HepG2 (cell line): ENCODE results near the gene RNU11. TPM values are rescaled to one million over a fixed set of nuclear protein-coding genes. Genes with fewer than 3 reads are reported as not detected.

Experiments
- HDAC6 ChIP-seq: fragments of 200-600 bp; sonication (generic); IDR thresholded peaks from 2 replicates; pipeline ENCODE4 v1.7.0; 2017; ENCODE audit warnings: mild to moderate bottlenecking, antibody characterized with exemption, low read length, low read depth
- HOXA9 ChIP-seq: sonication (generic); formaldehyde crosslinking; IDR thresholded peaks from 2 replicates; pipeline ENCODE4 v1.8.1; 2022; ENCODE audit warnings: missing genetic modification reagents, mild to moderate bottlenecking, moderate library complexity, borderline replicate concordance
- MAFF ChIP-seq: IDR thresholded peaks from 2 replicates; pipeline ENCODE4 v1.6.1; 2011; ENCODE audit warnings: low read depth, low read length, improper control_type of control experiment
- NCOR1 ChIP-seq: fragments of 200-600 bp; sonication (generic); IDR thresholded peaks from 2 replicates; pipeline ENCODE4 v1.7.0; 2017; ENCODE audit warnings: antibody characterized with exemption, low read length, borderline replicate concordance
- PCBP2 ChIP-seq: fragments of 200-400 bp; formaldehyde crosslinking; optimal IDR thresholded peaks from 2 replicates; pipeline ENCODE3; 2018; ENCODE audit warnings: low read length, low read depth; ENCODE audit not compliant: poor library complexity, severe bottlenecking
- PHF21A ChIP-seq: sonication (generic); formaldehyde crosslinking; IDR thresholded peaks from 2 replicates; pipeline ENCODE4 v1.5.0; 2020; ENCODE audit warnings: mild to moderate bottlenecking, missing genetic modification reagents
- RBM39 ChIP-seq: fragments of 200-400 bp; formaldehyde crosslinking; IDR thresholded peaks from one replicate; pipeline ENCODE4 v1.6.1; 2018; ENCODE audit warnings: antibody characterized with exemption, mild to moderate bottlenecking, low read depth, low read length; ENCODE audit not compliant: poor library complexity, severe bottlenecking
- REPIN1 ChIP-seq: sonication (generic); formaldehyde crosslinking; IDR thresholded peaks from 2 replicates; pipeline ENCODE4 v1.8.0; 2022; ENCODE audit warnings: missing genetic modification reagents, low read depth, mild to moderate bottlenecking, borderline replicate concordance
- SMAD3 ChIP-seq: sonication (generic); formaldehyde crosslinking; IDR thresholded peaks from 2 replicates; pipeline ENCODE4 v1.4.0; 2020; ENCODE audit warnings: missing genetic modification reagents
- ZBTB20 ChIP-seq: sonication (generic); formaldehyde crosslinking; IDR thresholded peaks from 2 replicates; pipeline ENCODE4 v1.8.1; 2023; ENCODE audit warnings: missing genetic modification reagents, low read depth, mild to moderate bottlenecking, borderline replicate concordance
- ZBTB7A ChIP-seq: sonication (generic); formaldehyde crosslinking; IDR thresholded peaks from 2 replicates; pipeline ENCODE4 v1.8.0; 2022; ENCODE audit warnings: mild to moderate bottlenecking, missing genetic modification reagents
- ZBTB8A ChIP-seq: sonication (generic); formaldehyde crosslinking; IDR thresholded peaks from 2 replicates; pipeline ENCODE4 v1.4.0; 2020; ENCODE audit warnings: mild to moderate bottlenecking, low read depth, missing genetic modification reagents, borderline replicate concordance
- ZC3H13 ChIP-seq: sonication (generic); formaldehyde crosslinking; IDR thresholded peaks from 2 replicates; pipeline ENCODE4 v1.8.1; 2023; ENCODE audit warnings: mild to moderate bottlenecking, missing genetic modification reagents, moderate library complexity
- ZEB1 ChIP-seq: IDR thresholded peaks from 2 replicates; pipeline ENCODE4 v1.6.1; 2012; ENCODE audit warnings: mild to moderate bottlenecking, low read depth, inconsistent platforms; ENCODE audit not compliant: insufficient replicate concordance
- ZFP36L1 ChIP-seq: sonication (generic); formaldehyde crosslinking; IDR thresholded peaks from 2 replicates; pipeline ENCODE4 v1.8.0; 2022; ENCODE audit warnings: mild to moderate bottlenecking, missing genetic modification reagents, moderate library complexity
- ZNF101 ChIP-seq: sonication (generic); formaldehyde crosslinking; IDR thresholded peaks from 2 replicates; pipeline ENCODE4 v1.4.0; 2020; ENCODE audit warnings: mild to moderate bottlenecking, low read depth, missing genetic modification reagents, borderline replicate concordance
- ZNF598 ChIP-seq: sonication (generic); formaldehyde crosslinking; IDR thresholded peaks from 2 replicates; pipeline ENCODE4 v1.5.1; 2020; ENCODE audit warnings: mild to moderate bottlenecking, missing genetic modification reagents, borderline replicate concordance
- polyA plus RNA-seq, 8 experiments: library from polyadenylated mRNA; depleted of rRNA in 3 of 8; stranded (reverse) in 7 of 8; unstranded in 1 of 8; fragments of >200 nt; fragmentation: Illumina TruSeq in 4 of 8; extraction: Trizol in 4 of 8; gene quantifications; 2 replicates each; pipeline versions ENCODE4 v1.2.1 to v1.2.3, GENCODE V29; 2011 to 2016; ENCODE audit warnings: low read depth in 4 of 8, missing spikeins in 1 of 8, mixed read lengths in 1 of 8; ENCODE audit not compliant: insufficient read depth in 1 of 8
- total RNA-seq, 5 experiments: library from RNA; depleted of rRNA; stranded (reverse); fragments of >200 nt; fragmentation: Illumina TruSeq; extraction: Trizol; gene quantifications; 2 replicates each; pipeline ENCODE4 v1.2.3, GENCODE V29; 2016; ENCODE audit warnings: low read depth in 1 of 5
- TF ChIP-seq, protein P1 (sequence below): sonication (generic); formaldehyde crosslinking; IDR thresholded peaks from 2 replicates; pipeline ENCODE4 v1.5.0; 2020; ENCODE audit warnings: missing genetic modification reagents
- TF ChIP-seq, protein P2 (sequence below): sonication (generic); formaldehyde crosslinking; IDR thresholded peaks from 2 replicates; pipeline ENCODE4 v1.4.0; 2020; ENCODE audit warnings: missing genetic modification reagents, borderline replicate concordance
- TF ChIP-seq, protein P3 (sequence below): IDR thresholded peaks from 2 replicates; pipeline ENCODE4 v1.6.1; 2016; ENCODE audit warnings: mild to moderate bottlenecking, missing biosample characterization, missing genetic modification reagents
- TF ChIP-seq, protein P4 (sequence below): sonication (generic); formaldehyde crosslinking; IDR thresholded peaks from 2 replicates; pipeline ENCODE4 v1.4.0; 2020; ENCODE audit warnings: missing genetic modification reagents
- TF ChIP-seq, protein P5 (sequence below): sonication (generic); formaldehyde crosslinking; IDR thresholded peaks from 2 replicates; pipeline ENCODE4 v1.4.0; 2020; ENCODE audit warnings: missing genetic modification reagents

Gene RNU11
- total and polyA plus RNA-seq, 2 of the 13 experiments (the other 11 are each of a cell fraction or from before 2014, with no cell fraction given) = not detected

DNA sequence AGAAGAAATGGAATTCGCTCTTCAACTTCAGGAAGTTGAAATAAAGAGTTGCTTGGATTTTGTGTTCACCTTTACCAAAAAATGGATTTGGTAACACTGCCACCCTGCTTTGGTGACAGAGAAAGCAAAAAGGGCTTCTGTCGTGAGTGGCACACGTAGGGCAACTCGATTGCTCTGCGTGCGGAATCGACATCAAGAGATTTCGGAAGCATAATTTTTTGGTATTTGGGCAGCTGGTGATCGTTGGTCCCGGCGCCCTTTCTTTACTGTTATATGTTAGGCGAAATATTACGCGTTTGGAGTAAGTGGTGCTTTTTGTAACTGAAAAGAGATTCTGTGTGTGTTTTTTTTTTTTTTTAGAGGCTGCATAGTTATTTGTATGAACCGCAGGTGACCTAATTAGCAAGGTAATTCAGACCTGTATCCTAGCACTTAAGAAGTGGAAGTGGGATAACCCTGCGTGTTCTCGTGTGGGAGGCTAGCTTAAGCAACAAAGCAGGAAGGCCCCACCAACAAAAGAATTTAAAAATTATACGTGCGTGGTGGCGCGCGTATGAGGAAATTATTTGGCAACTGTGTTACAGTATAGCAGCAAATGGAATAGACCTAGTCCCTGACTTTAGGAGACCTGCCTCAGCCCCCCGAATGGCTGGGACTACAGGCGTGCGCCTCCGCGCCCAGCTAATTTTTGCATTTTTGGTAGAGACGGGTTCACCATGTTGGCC is at the start of gene RNU11 (continued):
- TF ChIP-seq, protein P1, sequence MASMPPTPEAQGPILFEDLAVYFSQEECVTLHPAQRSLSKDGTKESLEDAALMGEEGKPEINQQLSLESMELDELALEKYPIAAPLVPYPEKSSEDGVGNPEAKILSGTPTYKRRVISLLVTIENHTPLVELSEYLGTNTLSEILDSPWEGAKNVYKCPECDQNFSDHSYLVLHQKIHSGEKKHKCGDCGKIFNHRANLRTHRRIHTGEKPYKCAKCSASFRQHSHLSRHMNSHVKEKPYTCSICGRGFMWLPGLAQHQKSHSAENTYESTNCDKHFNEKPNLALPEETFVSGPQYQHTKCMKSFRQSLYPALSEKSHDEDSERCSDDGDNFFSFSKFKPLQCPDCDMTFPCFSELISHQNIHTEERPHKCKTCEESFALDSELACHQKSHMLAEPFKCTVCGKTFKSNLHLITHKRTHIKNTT (CRISPR knock-in tag) = no peak
- TF ChIP-seq, protein P2, sequence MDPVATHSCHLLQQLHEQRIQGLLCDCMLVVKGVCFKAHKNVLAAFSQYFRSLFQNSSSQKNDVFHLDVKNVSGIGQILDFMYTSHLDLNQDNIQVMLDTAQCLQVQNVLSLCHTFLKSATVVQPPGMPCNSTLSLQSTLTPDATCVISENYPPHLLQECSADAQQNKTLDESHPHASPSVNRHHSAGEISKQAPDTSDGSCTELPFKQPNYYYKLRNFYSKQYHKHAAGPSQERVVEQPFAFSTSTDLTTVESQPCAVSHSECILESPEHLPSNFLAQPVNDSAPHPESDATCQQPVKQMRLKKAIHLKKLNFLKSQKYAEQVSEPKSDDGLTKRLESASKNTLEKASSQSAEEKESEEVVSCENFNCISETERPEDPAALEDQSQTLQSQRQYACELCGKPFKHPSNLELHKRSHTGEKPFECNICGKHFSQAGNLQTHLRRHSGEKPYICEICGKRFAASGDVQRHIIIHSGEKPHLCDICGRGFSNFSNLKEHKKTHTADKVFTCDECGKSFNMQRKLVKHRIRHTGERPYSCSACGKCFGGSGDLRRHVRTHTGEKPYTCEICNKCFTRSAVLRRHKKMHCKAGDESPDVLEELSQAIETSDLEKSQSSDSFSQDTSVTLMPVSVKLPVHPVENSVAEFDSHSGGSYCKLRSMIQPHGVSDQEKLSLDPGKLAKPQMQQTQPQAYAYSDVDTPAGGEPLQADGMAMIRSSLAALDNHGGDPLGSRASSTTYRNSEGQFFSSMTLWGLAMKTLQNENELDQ (CRISPR knock-in tag) = peak; percentile 94
- 0 out of 2 replicates have a peak, but pooled peaks have one; percentile 41 for TF ChIP-seq ZNF101 (CRISPR knock-in tag)
- peak; percentile 46; the same call in 1 of the 2 replicates for TF ChIP-seq ZFP36L1 (CRISPR knock-in tag)
- 0 out of 2 replicates have a peak, but pooled peaks have one; percentile 53 for TF ChIP-seq ZC3H13
- TF ChIP-seq, protein P3, sequence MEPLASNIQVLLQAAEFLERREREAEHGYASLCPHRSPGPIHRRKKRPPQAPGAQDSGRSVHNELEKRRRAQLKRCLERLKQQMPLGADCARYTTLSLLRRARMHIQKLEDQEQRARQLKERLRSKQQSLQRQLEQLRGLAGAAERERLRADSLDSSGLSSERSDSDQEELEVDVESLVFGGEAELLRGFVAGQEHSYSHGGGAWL = no peak
- TF ChIP-seq ZNF598 (CRISPR knock-in tag) = no peak
- peak; percentile 62 for TF ChIP-seq PCBP2
- TF ChIP-seq ZBTB8A = 0 out of 2 replicates have a peak, but pooled peaks have one; percentile 79
- TF ChIP-seq HDAC6 = peak; percentile 91; the same call in 1 of the 2 replicates
- TF ChIP-seq RBM39 = no peak
- TF ChIP-seq, protein P4, sequence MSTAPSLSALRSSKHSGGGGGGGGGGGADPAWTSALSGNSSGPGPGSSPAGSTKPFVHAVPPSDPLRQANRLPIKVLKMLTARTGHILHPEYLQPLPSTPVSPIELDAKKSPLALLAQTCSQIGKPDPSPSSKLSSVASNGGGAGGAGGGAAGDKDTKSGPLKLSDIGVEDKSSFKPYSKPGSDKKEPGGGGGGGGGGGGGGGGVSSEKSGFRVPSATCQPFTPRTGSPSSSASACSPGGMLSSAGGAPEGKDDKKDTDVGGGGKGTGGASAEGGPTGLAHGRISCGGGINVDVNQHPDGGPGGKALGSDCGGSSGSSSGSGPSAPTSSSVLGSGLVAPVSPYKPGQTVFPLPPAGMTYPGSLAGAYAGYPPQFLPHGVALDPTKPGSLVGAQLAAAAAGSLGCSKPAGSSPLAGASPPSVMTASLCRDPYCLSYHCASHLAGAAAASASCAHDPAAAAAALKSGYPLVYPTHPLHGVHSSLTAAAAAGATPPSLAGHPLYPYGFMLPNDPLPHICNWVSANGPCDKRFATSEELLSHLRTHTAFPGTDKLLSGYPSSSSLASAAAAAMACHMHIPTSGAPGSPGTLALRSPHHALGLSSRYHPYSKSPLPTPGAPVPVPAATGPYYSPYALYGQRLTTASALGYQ = peak; percentile 79; the same call in 1 of the 2 replicates
- TF ChIP-seq PHF21A (CRISPR knock-in tag) = peak; percentile 94
- no peak for TF ChIP-seq ZEB1
- peak; percentile 60; the same call in 1 of the 2 replicates for TF ChIP-seq ZBTB7A (CRISPR knock-in tag)
- TF ChIP-seq HOXA9 (CRISPR knock-in tag) = no peak
- TF ChIP-seq NCOR1 = peak; percentile 69; the same call in 1 of the 2 replicates
- TF ChIP-seq ZBTB20 (CRISPR knock-in tag) = no peak
- TF ChIP-seq SMAD3 (CRISPR knock-in tag) = peak; percentile 97
- TF ChIP-seq, protein P5, sequence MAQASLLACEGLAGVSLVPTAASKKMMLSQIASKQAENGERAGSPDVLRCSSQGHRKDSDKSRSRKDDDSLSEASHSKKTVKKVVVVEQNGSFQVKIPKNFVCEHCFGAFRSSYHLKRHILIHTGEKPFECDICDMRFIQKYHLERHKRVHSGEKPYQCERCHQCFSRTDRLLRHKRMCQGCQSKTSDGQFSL (CRISPR knock-in tag) = peak; percentile 66; the same call in 1 of the 2 replicates
- TF ChIP-seq REPIN1 = peak; percentile 95
- TF ChIP-seq MAFF = peak; percentile 30; the same call in 1 of the 2 replicates
